Measurements from ENCODE around the gene HOXD12. TPM values are rescaled to one million over a fixed set of nuclear protein-coding genes. Genes with fewer than 3 reads are reported as not detected.
A peak's percentile ranks its signal among the peaks of the same experiment; 100 is the strongest.

Gene HOXD12
- not detected for total RNA-seq
- not detected for polyA plus RNA-seq
- long read RNA-seq, donor 1 = 0 reads
- long read RNA-seq, donor 2 = 0 reads

GRCh38 chr2:176099728-176100546, at the start of gene HOXD12:
TSS of gene HOXD12 (plus strand) at chr2:176099795. CDS start at chr2:176099802, 7 bp downstream.
- Histone ChIP-seq H3K27ac (ENCODE audit: low read depth in 1 of 2, low read length in 2 of 2) (no peak within 1 kb of the TSS), H3K9me3 (ENCODE audit: control insufficient read depth, low read length) (no peaks in the 10 kb centered on the region), H3K4me1 (ENCODE audit: control insufficient read depth in 1 of 2, insufficient read depth in 2 of 2, low read length in 2 of 2) (no peaks in the 10 kb centered on the region), H3K27me3 (ENCODE audit: control insufficient read depth in 1 of 2, insufficient read depth in 2 of 2, low read length in 1 of 2) (peaks cover 0 to 5% of the 10 kb centered on the region in 2 donors), H3K4me3 (ENCODE audit: low read length in 2 of 2) (no peak within 1 kb of the TSS), H3K36me3 (ENCODE audit: control insufficient read depth in 1 of 2, insufficient read depth in 2 of 2, low read length in 1 of 2) (no peaks in the 10 kb centered on the region)
- intact Hi-C loops (cut with DNase I) = loop anchor here (5.0 to 10.0 kb wide), 3 partner anchors 733 to 915 kb away; partner anchors contain the start of gene ATP5MC3 (in 1 of the 2)
- DNase-seq (peak in 1 of 2 donors; percentile 33), ATAC-seq (ENCODE audit: low FRiP score) (no peak)
- WGBS, 2 donors = 4 to 7% methylated on average over 68 to 70 of the region's 70 CpGs

GRCh38 chr2:176056406-176056805, 43.2 kb upstream of the HOXD12 start:
- no peak overlapping the region for H3K4me3 ChIP-seq (ENCODE audit: low read length in 2 of 2)
- no peaks in the 10 kb centered on the region for H3K9me3 ChIP-seq (ENCODE audit: control insufficient read depth, low read length)
- DNase-seq (no peak), ATAC-seq (ENCODE audit: low FRiP score) (no peak)
- peaks cover 0 to 2% of the 10 kb centered on the region in 2 donors for H3K27me3 ChIP-seq (ENCODE audit: control insufficient read depth in 1 of 2, insufficient read depth in 2 of 2, low read length in 1 of 2)
- intact Hi-C loops (cut with DNase I) = no loop called here
- H3K4me1 ChIP-seq (ENCODE audit: control insufficient read depth in 1 of 2, insufficient read depth in 2 of 2, low read length in 2 of 2) = no peaks in the 10 kb centered on the region
- WGBS, 2 donors = 53 to 56% methylated on average over 1 of the region's 1 CpG
- H3K36me3 ChIP-seq (ENCODE audit: control insufficient read depth in 1 of 2, insufficient read depth in 2 of 2, low read length in 1 of 2) = no peaks in the 10 kb centered on the region
- no peak overlapping the region for H3K27ac ChIP-seq (ENCODE audit: low read depth in 1 of 2, low read length in 2 of 2)

- H3K4me3 ChIP-seq (ENCODE audit: low read length in 2 of 2) = no peak overlapping the region
- no peaks in the 10 kb centered on the region for H3K9me3 ChIP-seq (ENCODE audit: control insufficient read depth, low read length)
- no peaks in the 10 kb centered on the region for H3K36me3 ChIP-seq (ENCODE audit: control insufficient read depth in 1 of 2, insufficient read depth in 2 of 2, low read length in 1 of 2)
- intact Hi-C loops (cut with DNase I) = no loop called here
- H3K4me1 ChIP-seq (ENCODE audit: control insufficient read depth in 1 of 2, insufficient read depth in 2 of 2, low read length in 2 of 2) = no peaks in the 10 kb centered on the region
- no peak overlapping the region for H3K27ac ChIP-seq (ENCODE audit: low read depth in 1 of 2, low read length in 2 of 2)
- H3K27me3 ChIP-seq (ENCODE audit: control insufficient read depth in 1 of 2, insufficient read depth in 2 of 2, low read length in 1 of 2) = no peaks in the 10 kb centered on the region
- 53 to 54% methylated on average over 2 of the region's 2 CpGs for WGBS, 2 donors
- DNase-seq = no peak
- ATAC-seq (ENCODE audit: low FRiP score) = no peak
Observed at GRCh38 chr2:176063958-176064357, 35.6 kb upstream of the HOXD12 start.

GRCh38 chr2:176066645-176067588, 32.7 kb upstream of the HOXD12 start:
- intact Hi-C loops (cut with DNase I) = no loop called here
- Histone ChIP-seq H3K27me3 (ENCODE audit: control insufficient read depth in 1 of 2, insufficient read depth in 2 of 2, low read length in 1 of 2) (no peaks in the 10 kb centered on the region), H3K27ac (ENCODE audit: low read depth in 1 of 2, low read length in 2 of 2) (no peak overlapping the region), H3K9me3 (ENCODE audit: control insufficient read depth, low read length) (peaks cover 2% of the 10 kb centered on the region), H3K4me1 (ENCODE audit: control insufficient read depth in 1 of 2, insufficient read depth in 2 of 2, low read length in 2 of 2) (no peaks in the 10 kb centered on the region), H3K36me3 (ENCODE audit: control insufficient read depth in 1 of 2, insufficient read depth in 2 of 2, low read length in 1 of 2) (no peaks in the 10 kb centered on the region), H3K4me3 (ENCODE audit: low read length in 2 of 2) (peak overlapping the region in 1 of 2 donors; percentile 19)
- DNase-seq (no peak), ATAC-seq (ENCODE audit: low FRiP score) (no peak)
- WGBS, 2 donors = 13 to 18% methylated on average over 55 to 56 of the region's 56 CpGs

- Histone ChIP-seq H3K9me3 (ENCODE audit: control insufficient read depth, low read length) (peaks cover 3% of the 10 kb centered on the region), H3K27ac (ENCODE audit: low read depth in 1 of 2, low read length in 2 of 2) (no peak overlapping the region), H3K4me1 (ENCODE audit: control insufficient read depth in 1 of 2, insufficient read depth in 2 of 2, low read length in 2 of 2) (no peaks in the 10 kb centered on the region), H3K36me3 (ENCODE audit: control insufficient read depth in 1 of 2, insufficient read depth in 2 of 2, low read length in 1 of 2) (no peaks in the 10 kb centered on the region), H3K4me3 (ENCODE audit: low read length in 2 of 2) (peak overlapping the region in 1 of 2 donors; percentile 19), H3K27me3 (ENCODE audit: control insufficient read depth in 1 of 2, insufficient read depth in 2 of 2, low read length in 1 of 2) (no peaks in the 10 kb centered on the region)
- WGBS, 2 donors = 5 to 9% methylated on average over 38 of the region's 38 CpGs
- DNase-seq (no peak), ATAC-seq (ENCODE audit: low FRiP score) (peak; percentile 21)
- intact Hi-C loops (cut with DNase I) = no loop called here
Observed at GRCh38 chr2:176067589-176068418, 31.8 kb upstream of the HOXD12 start.

- Histone ChIP-seq H3K27ac (ENCODE audit: low read depth in 1 of 2, low read length in 2 of 2) (no peak overlapping the region), H3K4me1 (ENCODE audit: control insufficient read depth in 1 of 2, insufficient read depth in 2 of 2, low read length in 2 of 2) (no peaks in the 10 kb centered on the region), H3K27me3 (ENCODE audit: control insufficient read depth in 1 of 2, insufficient read depth in 2 of 2, low read length in 1 of 2) (no peaks in the 10 kb centered on the region), H3K9me3 (ENCODE audit: control insufficient read depth, low read length) (peaks cover 3% of the 10 kb centered on the region), H3K4me3 (ENCODE audit: low read length in 2 of 2) (no peak overlapping the region), H3K36me3 (ENCODE audit: control insufficient read depth in 1 of 2, insufficient read depth in 2 of 2, low read length in 1 of 2) (no peaks in the 10 kb centered on the region)
- 6 to 11% methylated on average over 30 of the region's 30 CpGs for WGBS, 2 donors
- intact Hi-C loops (cut with DNase I) = no loop called here
- no peak for DNase-seq
- ATAC-seq (ENCODE audit: low FRiP score) = no peak
Observed at GRCh38 chr2:176068419-176068832, 31.2 kb upstream of the HOXD12 start.

- H3K27ac ChIP-seq (ENCODE audit: low read depth in 1 of 2, low read length in 2 of 2) = no peak overlapping the region
- ATAC-seq (ENCODE audit: low FRiP score) (no peak), DNase-seq (no peak)
- no peaks in the 10 kb centered on the region for H3K4me1 ChIP-seq (ENCODE audit: control insufficient read depth in 1 of 2, insufficient read depth in 2 of 2, low read length in 2 of 2)
- H3K9me3 ChIP-seq (ENCODE audit: control insufficient read depth, low read length) = peaks cover 3% of the 10 kb centered on the region
- H3K4me3 ChIP-seq (ENCODE audit: low read length in 2 of 2) = no peak overlapping the region
- 21 to 24% methylated on average over 54 to 58 of the region's 58 CpGs for WGBS, 2 donors
- intact Hi-C loops (cut with DNase I) = no loop called here
- H3K27me3 ChIP-seq (ENCODE audit: control insufficient read depth in 1 of 2, insufficient read depth in 2 of 2, low read length in 1 of 2) = no peaks in the 10 kb centered on the region
- H3K36me3 ChIP-seq (ENCODE audit: control insufficient read depth in 1 of 2, insufficient read depth in 2 of 2, low read length in 1 of 2) = no peaks in the 10 kb centered on the region
Observed at GRCh38 chr2:176071330-176072291, 28.0 kb upstream of the HOXD12 start.

Data from aorta (tissue), 5 donors.